Breast epithelium (tissue), 3 donors: Measurements from ENCODE around the gene GSKIP.

Experiments used
- POLR2A ChIP-seq: fragments of 450-650 bp; IDR thresholded peaks from one replicate; pipeline ENCODE4 v1.6.1; 2016; ENCODE audit warnings: antibody characterized with exemption, mild to moderate bottlenecking, moderate library complexity
- POLR2AphosphoS5 ChIP-seq, 3 donors: sonication (generic); formaldehyde crosslinking; IDR thresholded peaks; one replicate each; pipeline ENCODE4 v1.6.1; 2017; ENCODE audit warnings: antibody characterized with exemption in 3 of 3
- TF ChIP-seq, protein P1 (sequence below), 3 donors: fragments of 450-650 bp; IDR thresholded peaks; one replicate each; pipeline ENCODE4 v1.5.1; 2016 to 2017; ENCODE audit warnings: antibody characterized with exemption in 3 of 3, mild to moderate bottlenecking in 3 of 3, moderate library complexity in 3 of 3

GRCh38 chr14:96394047-96394815 lies 30.9 kb downstream of the GSKIP start:
- no peak for TF ChIP-seq POLR2AphosphoS5 (IDR thresholded peaks at IDR 0.05)
- TF ChIP-seq POLR2A = no peak
- TF ChIP-seq, protein P1, sequence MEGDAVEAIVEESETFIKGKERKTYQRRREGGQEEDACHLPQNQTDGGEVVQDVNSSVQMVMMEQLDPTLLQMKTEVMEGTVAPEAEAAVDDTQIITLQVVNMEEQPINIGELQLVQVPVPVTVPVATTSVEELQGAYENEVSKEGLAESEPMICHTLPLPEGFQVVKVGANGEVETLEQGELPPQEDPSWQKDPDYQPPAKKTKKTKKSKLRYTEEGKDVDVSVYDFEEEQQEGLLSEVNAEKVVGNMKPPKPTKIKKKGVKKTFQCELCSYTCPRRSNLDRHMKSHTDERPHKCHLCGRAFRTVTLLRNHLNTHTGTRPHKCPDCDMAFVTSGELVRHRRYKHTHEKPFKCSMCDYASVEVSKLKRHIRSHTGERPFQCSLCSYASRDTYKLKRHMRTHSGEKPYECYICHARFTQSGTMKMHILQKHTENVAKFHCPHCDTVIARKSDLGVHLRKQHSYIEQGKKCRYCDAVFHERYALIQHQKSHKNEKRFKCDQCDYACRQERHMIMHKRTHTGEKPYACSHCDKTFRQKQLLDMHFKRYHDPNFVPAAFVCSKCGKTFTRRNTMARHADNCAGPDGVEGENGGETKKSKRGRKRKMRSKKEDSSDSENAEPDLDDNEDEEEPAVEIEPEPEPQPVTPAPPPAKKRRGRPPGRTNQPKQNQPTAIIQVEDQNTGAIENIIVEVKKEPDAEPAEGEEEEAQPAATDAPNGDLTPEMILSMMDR (IDR thresholded peaks at IDR 0.05) = no peak
